Measurements from ENCODE around the gene PTTG1IP. TPM values are rescaled to one million over a fixed set of nuclear protein-coding genes. Genes with fewer than 3 reads are reported as not detected.

The PTTG1IP gene
- total and polyA plus RNA-seq, 2 of the 13 experiments (the other 11 are each of a cell fraction or from before 2014, with no cell fraction given): 161 to 700 TPM

GRCh38 chr21:44872649-44873355, 688 bp downstream of the PTTG1IP start (continued):
- TF ChIP-seq RERE (CRISPR knock-in tag; IDR thresholded peaks at IDR 0.05; ENCODE audit: low read depth) (no peak), ZNF557 (CRISPR knock-in tag; IDR thresholded peaks at IDR 0.05) (no peak), RORA (CRISPR knock-in tag; IDR thresholded peaks at IDR 0.05) (no peak), HDAC6 (IDR thresholded peaks at IDR 0.05; ENCODE audit: low read depth, low read length) (no peak), RFX3 (CRISPR knock-in tag; IDR thresholded peaks at IDR 0.05) (no peak), ZNF484 (CRISPR knock-in tag; IDR thresholded peaks at IDR 0.05; ENCODE audit: borderline replicate concordance, low read depth) (0 out of 2 replicates have a peak, but pooled peaks have one; percentile 38), KLF6 (CRISPR knock-in tag; IDR thresholded peaks at IDR 0.05) (no peak), MAFG (CRISPR knock-in tag; IDR thresholded peaks at IDR 0.05) (no peak), ZNF512 (CRISPR knock-in tag; IDR thresholded peaks at IDR 0.05) (no peak), HNF4G (IDR thresholded peaks at IDR 0.05; ENCODE audit: borderline replicate concordance, low read depth, low read length) (no peak), HNF4G (CRISPR knock-in tag; IDR thresholded peaks at IDR 0.05; ENCODE audit: borderline replicate concordance, low read depth) (0 out of 2 replicates have a peak, but pooled peaks have one; percentile 26), GFI1 (CRISPR knock-in tag; IDR thresholded peaks at IDR 0.05; ENCODE audit: borderline replicate concordance) (no peak; the same call in 1 of the 2 replicates)
- TF ChIP-seq, protein P1, sequence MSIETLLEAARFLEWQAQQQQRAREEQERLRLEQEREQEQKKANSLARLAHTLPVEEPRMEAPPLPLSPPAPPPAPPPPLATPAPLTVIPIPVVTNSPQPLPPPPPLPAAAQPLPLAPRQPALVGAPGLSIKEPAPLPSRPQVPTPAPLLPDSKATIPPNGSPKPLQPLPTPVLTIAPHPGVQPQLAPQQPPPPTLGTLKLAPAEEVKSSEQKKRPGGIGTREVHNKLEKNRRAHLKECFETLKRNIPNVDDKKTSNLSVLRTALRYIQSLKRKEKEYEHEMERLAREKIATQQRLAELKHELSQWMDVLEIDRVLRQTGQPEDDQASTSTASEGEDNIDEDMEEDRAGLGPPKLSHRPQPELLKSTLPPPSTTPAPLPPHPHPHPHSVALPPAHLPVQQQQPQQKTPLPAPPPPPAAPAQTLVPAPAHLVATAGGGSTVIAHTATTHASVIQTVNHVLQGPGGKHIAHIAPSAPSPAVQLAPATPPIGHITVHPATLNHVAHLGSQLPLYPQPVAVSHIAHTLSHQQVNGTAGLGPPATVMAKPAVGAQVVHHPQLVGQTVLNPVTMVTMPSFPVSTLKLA (IDR thresholded peaks at IDR 0.05): no peak
- TF ChIP-seq, protein P2, sequence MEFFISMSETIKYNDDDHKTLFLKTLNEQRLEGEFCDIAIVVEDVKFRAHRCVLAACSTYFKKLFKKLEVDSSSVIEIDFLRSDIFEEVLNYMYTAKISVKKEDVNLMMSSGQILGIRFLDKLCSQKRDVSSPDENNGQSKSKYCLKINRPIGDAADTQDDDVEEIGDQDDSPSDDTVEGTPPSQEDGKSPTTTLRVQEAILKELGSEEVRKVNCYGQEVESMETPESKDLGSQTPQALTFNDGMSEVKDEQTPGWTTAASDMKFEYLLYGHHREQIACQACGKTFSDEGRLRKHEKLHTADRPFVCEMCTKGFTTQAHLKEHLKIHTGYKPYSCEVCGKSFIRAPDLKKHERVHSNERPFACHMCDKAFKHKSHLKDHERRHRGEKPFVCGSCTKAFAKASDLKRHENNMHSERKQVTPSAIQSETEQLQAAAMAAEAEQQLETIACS (CRISPR knock-in tag; IDR thresholded peaks at IDR 0.05): no peak
- TF ChIP-seq, protein P3, sequence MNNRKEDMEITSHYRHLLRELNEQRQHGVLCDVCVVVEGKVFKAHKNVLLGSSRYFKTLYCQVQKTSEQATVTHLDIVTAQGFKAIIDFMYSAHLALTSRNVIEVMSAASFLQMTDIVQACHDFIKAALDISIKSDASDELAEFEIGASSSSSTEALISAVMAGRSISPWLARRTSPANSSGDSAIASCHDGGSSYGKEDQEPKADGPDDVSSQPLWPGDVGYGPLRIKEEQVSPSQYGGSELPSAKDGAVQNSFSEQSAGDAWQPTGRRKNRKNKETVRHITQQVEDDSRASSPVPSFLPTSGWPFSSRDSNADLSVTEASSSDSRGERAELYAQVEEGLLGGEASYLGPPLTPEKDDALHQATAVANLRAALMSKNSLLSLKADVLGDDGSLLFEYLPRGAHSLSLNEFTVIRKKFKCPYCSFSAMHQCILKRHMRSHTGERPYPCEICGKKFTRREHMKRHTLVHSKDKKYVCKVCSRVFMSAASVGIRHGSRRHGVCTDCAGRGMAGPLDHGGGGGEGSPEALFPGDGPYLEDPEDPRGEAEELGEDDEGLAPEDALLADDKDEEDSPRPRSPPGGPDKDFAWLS (CRISPR knock-in tag; IDR thresholded peaks at IDR 0.05; ENCODE audit: borderline replicate concordance): no peak; the same call in 1 of the 2 replicates

Data from HepG2 (cell line).